SK-N-SH treated with all-trans-retinoic acid at 6 μM for 48 hours (cell line): ENCODE measurements around the gene LIMCH1.

ENCODE experiments used
- ARNTL ChIP-seq: fragments of 450-650 bp; formaldehyde crosslinking; IDR thresholded peaks from 2 replicates; pipeline ENCODE4 v1.5.0; 2020; ENCODE audit warnings: low read depth, mild to moderate bottlenecking, moderate library complexity, borderline replicate concordance
- PATZ1 ChIP-seq: fragments of 250-450 bp; sonication (Bioruptor Pico); IDR thresholded peaks from 2 replicates; pipeline ENCODE4 v1.8.0; 2020; ENCODE audit warnings: mild to moderate bottlenecking, moderate library complexity, borderline replicate concordance
- POU6F1 ChIP-seq: fragments of 250-450 bp; sonication (Bioruptor Pico); IDR thresholded peaks from 2 replicates; pipeline ENCODE4 v1.8.0; 2021; ENCODE audit warnings: low read depth, mild to moderate bottlenecking, moderate library complexity, borderline replicate concordance
- RARB ChIP-seq: fragments of 250-450 bp; sonication (Bioruptor Pico); IDR thresholded peaks from 2 replicates; pipeline ENCODE4 v1.8.0; 2021; ENCODE audit warnings: mild to moderate bottlenecking, moderate library complexity
- SNAI2 ChIP-seq: fragments of 250-450 bp; sonication (Bioruptor Pico); IDR thresholded peaks from 2 replicates; pipeline ENCODE4 v1.5.0; 2020; ENCODE audit warnings: mild to moderate bottlenecking, moderate library complexity
- TCF4 ChIP-seq: fragments of 250-450 bp; sonication (Bioruptor Pico); IDR thresholded peaks from 2 replicates; pipeline ENCODE4 v1.8.0; 2021; ENCODE audit warnings: mild to moderate bottlenecking, moderate library complexity, borderline replicate concordance
- TOX ChIP-seq: fragments of 250-450 bp; sonication (Bioruptor Pico); IDR thresholded peaks from 2 replicates; pipeline ENCODE4 v1.8.0; 2021; ENCODE audit warnings: mild to moderate bottlenecking, moderate library complexity, borderline replicate concordance
- ZFP30 ChIP-seq: fragments of 450-650 bp; formaldehyde crosslinking; IDR thresholded peaks from 2 replicates; pipeline ENCODE4 v1.5.0; 2022; ENCODE audit warnings: mild to moderate bottlenecking, moderate library complexity
- ZNF8 ChIP-seq: fragments of 450-650 bp; formaldehyde crosslinking; IDR thresholded peaks from 2 replicates; pipeline ENCODE4 v1.5.0; 2020; ENCODE audit warnings: mild to moderate bottlenecking, moderate library complexity

GRCh38 chr4:41744572-41745291 is 206.8 kb downstream of the LIMCH1 start:
- TF ChIP-seq ARNTL (CRISPR knock-in tag) (no peak), RARB (CRISPR knock-in tag) (no peak), PATZ1 (CRISPR knock-in tag) (no peak), SNAI2 (CRISPR knock-in tag) (no peak), ZFP30 (no peak), TCF4 (CRISPR knock-in tag) (no peak), ZNF8 (CRISPR knock-in tag) (no peak), TOX (CRISPR knock-in tag) (no peak), POU6F1 (no peak)
